Epithelial cell of esophagus (primary cell): ENCODE data around the gene DTX3.

ENCODE experiments used
- DNase-seq: peaks from one replicate; pipeline ENCODE4 v3.0.0; 2010; ENCODE audit warnings: low read depth
- H3K4me3 ChIP-seq: 2 replicates; pipeline ENCODE4 v1.5.1; 2011; ENCODE audit warnings: mild to moderate bottlenecking, low read length, control low read depth
- TF ChIP-seq, protein P1 (sequence below): IDR thresholded peaks from 2 replicates; pipeline ENCODE4 v1.5.1; 2011; ENCODE audit warnings: low read depth, mild to moderate bottlenecking, low read length, control low read depth, inconsistent platforms; ENCODE audit not compliant: insufficient read depth; ENCODE audit errors: missing control alignments

Gene DTX3

DNA sequence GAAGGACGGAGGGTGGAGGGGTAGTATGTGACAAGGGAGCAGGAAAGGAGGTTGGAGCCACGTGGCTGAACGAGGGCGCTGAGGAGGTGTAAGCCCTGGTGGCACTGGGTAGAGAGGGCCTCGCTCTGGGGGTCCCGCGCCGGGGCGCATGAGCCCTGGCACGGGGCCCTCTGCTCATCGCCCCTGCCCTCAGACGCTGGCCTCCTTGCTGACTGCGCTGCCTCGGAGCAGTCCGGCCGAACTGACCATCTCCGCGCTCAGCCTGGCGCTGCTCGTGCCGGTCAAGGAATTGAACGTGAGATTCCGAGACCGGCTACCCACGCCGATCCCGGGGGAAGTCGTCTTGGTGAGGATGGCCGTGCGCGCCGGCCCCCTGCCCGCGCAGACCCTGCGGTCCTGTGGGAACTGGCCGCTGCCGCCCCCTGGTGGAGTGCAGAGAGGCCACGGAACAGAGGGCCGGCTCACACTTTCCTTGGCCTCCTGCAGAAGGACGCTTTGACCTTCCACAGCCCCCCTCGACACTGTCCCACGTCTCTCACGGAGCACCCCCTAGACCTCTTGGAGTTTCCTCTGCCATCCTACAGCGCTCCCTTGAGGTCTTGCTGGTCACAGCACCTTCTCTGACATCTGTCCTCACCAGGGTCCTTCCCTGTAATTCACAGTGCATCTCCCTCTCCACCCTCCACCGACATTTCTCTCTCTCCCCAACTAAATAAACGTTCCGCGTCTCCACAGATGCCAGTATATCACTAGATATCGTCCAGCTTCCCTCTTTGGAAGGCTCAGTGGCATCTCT, 17.1 kb downstream of the DTX3 start:
- peak overlapping the region; percentile 23 for H3K4me3 ChIP-seq
- TF ChIP-seq, protein P1, sequence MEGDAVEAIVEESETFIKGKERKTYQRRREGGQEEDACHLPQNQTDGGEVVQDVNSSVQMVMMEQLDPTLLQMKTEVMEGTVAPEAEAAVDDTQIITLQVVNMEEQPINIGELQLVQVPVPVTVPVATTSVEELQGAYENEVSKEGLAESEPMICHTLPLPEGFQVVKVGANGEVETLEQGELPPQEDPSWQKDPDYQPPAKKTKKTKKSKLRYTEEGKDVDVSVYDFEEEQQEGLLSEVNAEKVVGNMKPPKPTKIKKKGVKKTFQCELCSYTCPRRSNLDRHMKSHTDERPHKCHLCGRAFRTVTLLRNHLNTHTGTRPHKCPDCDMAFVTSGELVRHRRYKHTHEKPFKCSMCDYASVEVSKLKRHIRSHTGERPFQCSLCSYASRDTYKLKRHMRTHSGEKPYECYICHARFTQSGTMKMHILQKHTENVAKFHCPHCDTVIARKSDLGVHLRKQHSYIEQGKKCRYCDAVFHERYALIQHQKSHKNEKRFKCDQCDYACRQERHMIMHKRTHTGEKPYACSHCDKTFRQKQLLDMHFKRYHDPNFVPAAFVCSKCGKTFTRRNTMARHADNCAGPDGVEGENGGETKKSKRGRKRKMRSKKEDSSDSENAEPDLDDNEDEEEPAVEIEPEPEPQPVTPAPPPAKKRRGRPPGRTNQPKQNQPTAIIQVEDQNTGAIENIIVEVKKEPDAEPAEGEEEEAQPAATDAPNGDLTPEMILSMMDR, result peak; percentile 80
- DNase-seq, result no peak

DNA sequence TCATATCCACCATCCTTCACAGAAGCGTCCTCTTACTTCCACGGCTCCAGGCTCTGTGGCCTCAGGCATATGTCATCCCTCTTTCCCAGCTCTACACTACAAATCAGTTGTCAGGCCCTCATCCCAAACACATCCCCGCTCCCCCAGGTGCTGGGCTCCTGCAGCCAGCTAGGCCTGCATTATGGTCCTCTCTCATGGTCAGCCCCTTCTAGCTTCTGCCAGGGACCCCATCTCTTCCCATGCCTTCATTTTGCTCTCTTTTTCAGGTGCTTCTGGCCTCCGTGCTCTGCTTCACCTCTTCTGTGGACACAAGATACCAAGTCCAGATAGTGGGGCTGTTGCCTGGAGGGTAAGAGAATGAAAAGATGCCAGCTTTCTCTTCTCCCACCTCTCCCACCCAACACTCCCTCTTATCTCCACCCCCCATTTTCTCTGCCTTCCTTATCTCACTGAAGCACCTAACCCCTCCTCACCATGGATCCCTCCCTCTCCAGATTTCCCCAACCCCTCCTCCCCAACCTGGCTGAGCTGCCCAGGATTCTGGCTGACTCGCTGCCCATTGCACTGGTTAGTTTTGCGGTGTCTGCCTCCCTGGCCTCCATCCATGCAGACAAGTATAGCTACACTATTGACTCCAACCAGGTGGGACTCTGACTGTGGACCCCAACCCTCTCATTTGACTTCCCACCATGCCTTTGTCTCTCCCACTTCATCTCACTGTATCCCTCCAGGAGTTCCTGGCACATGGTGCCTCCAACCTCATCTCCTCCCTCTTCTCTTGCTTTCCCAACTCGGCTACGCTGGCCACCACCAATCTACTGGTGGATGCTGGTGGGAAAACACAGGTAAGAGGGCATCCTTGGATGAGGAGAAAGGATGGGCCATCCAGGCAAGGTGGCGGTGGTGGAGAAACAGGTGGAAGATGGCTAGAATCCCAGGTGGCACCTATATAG, 17.9 kb downstream of the DTX3 start:
- no peak for DNase-seq
- no peak overlapping the region for H3K4me3 ChIP-seq
- TF ChIP-seq, protein P1, result no peak

DNA sequence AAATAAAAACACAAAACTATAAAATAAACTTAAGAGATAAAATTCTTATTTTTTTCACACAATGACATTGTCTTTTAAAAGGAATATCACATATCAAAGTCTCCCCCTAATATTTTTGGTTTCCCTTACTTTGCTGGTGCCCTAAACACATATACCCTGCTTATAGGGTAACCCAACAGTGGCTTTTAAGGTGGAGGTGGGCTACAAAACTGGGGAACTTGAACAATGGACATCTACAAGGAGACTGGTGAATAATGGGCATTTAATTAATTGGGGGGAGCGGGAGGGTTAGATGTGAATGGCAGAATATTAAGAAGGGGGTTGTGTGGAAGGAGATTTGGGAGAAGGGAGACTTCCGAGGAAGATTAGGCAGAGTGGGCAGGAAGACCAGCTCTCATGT, 18.8 kb downstream of the DTX3 start:
- no peak for DNase-seq
- TF ChIP-seq, protein P1, result no peak
- no peak overlapping the region for H3K4me3 ChIP-seq

DNA sequence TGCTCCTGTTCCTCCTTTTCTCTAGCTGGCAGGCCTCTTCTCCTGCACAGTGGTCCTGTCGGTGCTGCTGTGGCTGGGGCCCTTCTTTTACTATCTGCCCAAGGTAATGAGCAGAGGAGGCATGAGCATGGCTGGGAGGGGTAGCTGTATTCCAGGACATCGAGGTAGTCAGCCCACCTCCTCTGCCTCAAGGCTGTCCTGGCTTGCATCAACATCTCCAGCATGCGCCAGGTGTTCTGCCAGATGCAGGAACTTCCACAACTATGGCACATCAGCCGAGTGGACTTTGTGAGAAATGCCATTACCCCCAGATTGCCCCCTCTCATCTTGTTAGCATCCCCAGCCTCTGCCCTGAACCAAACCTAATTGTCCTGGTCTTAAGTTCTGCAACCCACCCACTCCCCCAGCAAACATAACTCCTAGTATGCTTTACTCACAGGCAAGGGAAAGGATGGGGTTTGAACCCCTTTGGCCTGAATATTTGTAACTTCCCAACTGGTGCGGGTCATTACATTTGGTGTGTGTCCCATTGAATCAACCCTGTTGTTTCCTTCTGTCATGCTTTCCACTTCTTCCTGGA, 19.3 kb downstream of the DTX3 start:
- DNase-seq, result no peak
- TF ChIP-seq, protein P1, result no peak

DNA sequence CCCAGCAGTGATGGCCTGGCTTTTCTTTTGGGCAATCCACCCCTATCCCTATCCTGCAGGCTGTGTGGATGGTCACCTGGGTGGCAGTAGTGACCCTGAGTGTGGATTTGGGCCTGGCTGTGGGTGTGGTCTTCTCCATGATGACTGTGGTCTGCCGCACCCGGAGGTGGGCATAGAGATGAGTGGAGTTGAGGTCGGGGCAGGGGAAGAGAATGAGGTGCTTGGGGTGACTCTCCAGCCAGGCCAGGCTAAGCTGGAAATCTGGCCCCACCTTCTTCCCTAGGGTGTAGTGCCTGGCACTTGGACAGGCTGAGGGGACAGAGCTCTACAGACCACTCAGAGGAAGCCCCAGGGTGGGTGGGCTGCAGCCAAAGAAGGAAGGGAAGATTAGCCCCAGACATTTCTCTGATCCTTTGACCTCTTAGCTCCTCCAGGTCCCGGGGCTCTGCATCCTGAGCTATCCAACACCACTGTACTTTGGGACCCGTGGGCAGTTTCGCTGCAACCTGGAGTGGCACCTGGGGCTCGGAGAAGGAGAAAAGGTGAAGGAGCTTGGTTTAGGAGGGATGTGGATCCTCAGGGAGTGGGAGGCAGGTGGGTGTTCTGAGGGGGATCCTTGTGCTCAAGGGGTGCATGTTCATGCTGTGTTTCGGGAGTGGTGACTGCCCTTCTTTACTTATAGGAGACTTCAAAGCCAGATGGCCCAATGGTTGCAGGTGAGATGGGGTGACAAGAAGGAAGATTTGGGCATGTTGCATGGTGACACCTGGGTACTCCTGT, 20.0 kb downstream of the DTX3 start:
- DNase-seq, result no peak
- TF ChIP-seq, protein P1, result no peak
- no peak overlapping the region for H3K4me3 ChIP-seq

More for the DNA sequence above, 19.3 kb downstream of the DTX3 start:
- no peak overlapping the region for H3K4me3 ChIP-seq
